Measurements from ENCODE around the gene MAP3K8.
A peak's percentile ranks its signal among the peaks of the same experiment; 100 is the strongest.

DNA sequence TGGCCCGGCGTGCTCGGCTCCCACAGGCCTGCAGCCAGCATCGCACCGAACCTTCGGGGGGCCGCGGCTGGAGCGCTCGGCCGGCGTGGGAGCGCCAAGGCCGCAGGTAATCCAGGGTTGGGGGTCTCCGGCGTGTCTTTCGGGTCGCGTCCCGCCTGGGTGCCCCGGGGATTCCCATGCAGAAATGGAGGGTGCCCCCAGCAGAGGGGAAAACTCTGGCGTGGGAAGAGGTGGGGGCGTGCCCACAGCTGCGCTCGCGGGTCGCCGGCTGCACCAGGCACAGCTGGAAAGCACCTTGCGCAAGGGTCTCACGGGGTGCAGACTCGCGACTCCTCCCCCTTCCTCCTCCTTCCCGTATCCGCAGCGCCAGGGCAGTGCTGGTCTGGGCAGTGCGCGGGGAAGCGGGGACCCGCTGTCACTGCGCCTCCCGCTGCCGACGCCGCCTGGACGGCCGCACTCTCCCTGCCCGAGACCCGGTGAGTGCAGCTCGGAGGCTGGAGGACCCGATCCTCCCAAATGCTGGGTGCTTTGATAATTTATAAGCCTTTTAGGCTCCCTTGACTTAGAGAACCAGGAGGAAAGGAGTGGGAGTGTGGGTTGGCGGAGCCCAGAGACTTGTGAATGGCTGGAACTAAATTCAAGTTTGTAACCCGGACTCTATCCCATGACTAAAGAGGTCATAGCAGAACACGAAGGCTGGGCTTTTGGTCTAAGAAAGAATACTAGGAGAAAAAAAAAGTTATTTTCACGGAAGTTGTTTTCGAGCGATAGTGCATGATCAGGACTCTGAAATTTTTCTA, 489 bp downstream of the MAP3K8 start:
- TF ChIP-seq, protein P1, sequence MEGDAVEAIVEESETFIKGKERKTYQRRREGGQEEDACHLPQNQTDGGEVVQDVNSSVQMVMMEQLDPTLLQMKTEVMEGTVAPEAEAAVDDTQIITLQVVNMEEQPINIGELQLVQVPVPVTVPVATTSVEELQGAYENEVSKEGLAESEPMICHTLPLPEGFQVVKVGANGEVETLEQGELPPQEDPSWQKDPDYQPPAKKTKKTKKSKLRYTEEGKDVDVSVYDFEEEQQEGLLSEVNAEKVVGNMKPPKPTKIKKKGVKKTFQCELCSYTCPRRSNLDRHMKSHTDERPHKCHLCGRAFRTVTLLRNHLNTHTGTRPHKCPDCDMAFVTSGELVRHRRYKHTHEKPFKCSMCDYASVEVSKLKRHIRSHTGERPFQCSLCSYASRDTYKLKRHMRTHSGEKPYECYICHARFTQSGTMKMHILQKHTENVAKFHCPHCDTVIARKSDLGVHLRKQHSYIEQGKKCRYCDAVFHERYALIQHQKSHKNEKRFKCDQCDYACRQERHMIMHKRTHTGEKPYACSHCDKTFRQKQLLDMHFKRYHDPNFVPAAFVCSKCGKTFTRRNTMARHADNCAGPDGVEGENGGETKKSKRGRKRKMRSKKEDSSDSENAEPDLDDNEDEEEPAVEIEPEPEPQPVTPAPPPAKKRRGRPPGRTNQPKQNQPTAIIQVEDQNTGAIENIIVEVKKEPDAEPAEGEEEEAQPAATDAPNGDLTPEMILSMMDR (IDR thresholded peaks at IDR 0.05 in 4 of 5, conservative IDR thresholded peaks at IDR 0.05 in 1 of 5): peak in 1 of 5 experiments; percentile 20
- peak; percentile 96 to 97 for TF ChIP-seq POLR2A (IDR thresholded peaks at IDR 0.05)

Data from gastrocnemius medialis (tissue), 4 donors.